Endothelial cell of umbilical vein (primary cell): ENCODE data around the gene ENDOD1. TPM values are rescaled to one million over a fixed set of nuclear protein-coding genes. Genes with fewer than 3 reads are reported as not detected.

Source experiments
- BruUV-seq: library from RNA; stranded (reverse); fragments of 400-500 nt; replicated peaks from 2 replicates; lab custom pipeline; 2021; lab: Mats Ljungman, UMichigan
- CTCF ChIA-PET: fragments of 300-600, 350-600 bp; sonication (Branson Sonifier 250); formaldehyde crosslinking; loops from one replicate; lab custom pipeline; 2021; ENCODE audit warnings: antibody characterized with exemption, inconsistent platforms; lab: Charles Lee
- POLR2A ChIA-PET: fragments of 300-600, 350-600 bp; sonication (Branson Sonifier 250); formaldehyde crosslinking; loops from one replicate; lab custom pipeline; 2021; ENCODE audit warnings: antibody characterized with exemption, inconsistent platforms; lab: Charles Lee
- DNase-seq: peaks from one replicate; pipeline ENCODE4 v3.0.0-alpha.2; 2011; ENCODE audit warnings: low read depth, low spot score
- FAIRE-seq: peaks from 2 replicates; lab custom pipeline; 2011; peaks lifted over from hg19 to GRCh38; lab: Jason Lieb, UNC
- H2AFZ ChIP-seq: 2 replicates; pipeline ENCODE4 v1.6.0; 2012; ENCODE audit warnings: low read depth, low read length, control low read depth, inconsistent platforms
- H3K27ac ChIP-seq: 2 replicates; pipeline ENCODE4 v1.5.1; 2011; ENCODE audit warnings: low read depth, mild to moderate bottlenecking, control low read depth, low read length, moderate library complexity; ENCODE audit not compliant: insufficient read depth
- H3K27me3 ChIP-seq, 2 experiments: 2 replicates each; pipeline versions ENCODE4 v1.6.0 to v1.6.1; 2011; ENCODE audit warnings: low read length in 2 of 2, mixed read lengths in 1 of 2; ENCODE audit not compliant: control insufficient read depth in 2 of 2, insufficient read depth in 2 of 2
- H3K36me3 ChIP-seq, 2 experiments: 2 replicates in 1 of 2; 3 replicates in 1 of 2; pipeline ENCODE4 v1.5.1; 2011; ENCODE audit warnings: low read length in 2 of 2, mild to moderate bottlenecking in 1 of 2, moderate library complexity in 1 of 2; ENCODE audit not compliant: control insufficient read depth in 2 of 2, insufficient read depth in 2 of 2; ENCODE audit errors: extremely low read depth in 1 of 2
- H3K4me1 ChIP-seq: 3 replicates; pipeline ENCODE4 v1.5.1; 2011; ENCODE audit warnings: mild to moderate bottlenecking, low read length; ENCODE audit not compliant: control insufficient read depth, insufficient read depth; ENCODE audit errors: extremely low read depth
- H3K4me2 ChIP-seq: 2 replicates; pipeline ENCODE4 v1.6.1; 2011; ENCODE audit warnings: low read length, control low read depth, mixed read lengths; ENCODE audit not compliant: insufficient read depth
- H3K4me3 ChIP-seq, 3 experiments: fragments of 200-600 bp in 1 of 3; sonication (generic), shearing (Covaris generic) in 1 of 3; replicated peaks in 1 of 3; 2 replicates each; pipeline ENCODE4 v1.5.1; 2011 to 2016; ENCODE audit warnings: control low read depth in 3 of 3, low read length in 3 of 3, mild to moderate bottlenecking in 2 of 3, inconsistent platforms in 1 of 3, low read depth in 1 of 3, moderate library complexity in 1 of 3; ENCODE audit not compliant: insufficient read depth in 1 of 3
- H3K79me2 ChIP-seq: 2 replicates; pipeline ENCODE4 v1.6.0; 2012; ENCODE audit warnings: low read length, inconsistent platforms; ENCODE audit not compliant: control insufficient read depth, insufficient read depth
- H3K9ac ChIP-seq: replicated peaks from 2 replicates; pipeline ENCODE3; 2011; ENCODE audit warnings: low read length, control low read depth; ENCODE audit not compliant: insufficient read depth; ENCODE audit errors: extremely low read depth
- H3K9me1 ChIP-seq: replicated peaks from 3 replicates; pipeline ENCODE4 v1.6.0; 2011; ENCODE audit warnings: mild to moderate bottlenecking, low read length; ENCODE audit not compliant: control insufficient read depth, insufficient read depth; ENCODE audit errors: extremely low read depth
- H3K9me3 ChIP-seq: replicated peaks from 2 replicates; pipeline ENCODE4 v1.5.1; 2012; ENCODE audit warnings: low read length, inconsistent platforms; ENCODE audit not compliant: control insufficient read depth, insufficient read depth
- H4K20me1 ChIP-seq: replicated peaks from 2 replicates; pipeline ENCODE3; 2011; ENCODE audit warnings: mild to moderate bottlenecking, low read length; ENCODE audit not compliant: control insufficient read depth, insufficient read depth; ENCODE audit errors: extremely low read depth
- EZH2 ChIP-seq: IDR thresholded peaks from 2 replicates; pipeline ENCODE4 v1.6.1; 2012; ENCODE audit warnings: borderline replicate concordance, low read depth, mild to moderate bottlenecking, moderate library complexity, low read length, inconsistent platforms; ENCODE audit not compliant: severe bottlenecking
- FOS ChIP-seq: IDR thresholded peaks from 2 replicates; pipeline ENCODE4 v1.6.1; 2011; ENCODE audit warnings: mild to moderate bottlenecking, low read length, moderate library complexity, borderline replicate concordance; ENCODE audit not compliant: insufficient read depth
- GATA2 ChIP-seq: IDR thresholded peaks from 2 replicates; pipeline ENCODE4 v1.7.0; 2011; ENCODE audit warnings: low read depth, mild to moderate bottlenecking, moderate library complexity, mixed read lengths, low read length; ENCODE audit not compliant: insufficient read length, insufficient read depth
- JUN ChIP-seq: IDR thresholded peaks from 2 replicates; pipeline ENCODE4 v1.6.1; 2011; ENCODE audit warnings: borderline replicate concordance, low read depth; ENCODE audit not compliant: insufficient read length, insufficient read depth
- MYC ChIP-seq: IDR thresholded peaks from one replicate; pipeline ENCODE4 v1.6.1; 2011; ENCODE audit warnings: mild to moderate bottlenecking, low read depth, low read length
- POLR2A ChIP-seq: IDR thresholded peaks from 2 replicates; pipeline ENCODE4 v1.6.1; 2012; ENCODE audit warnings: low read depth, mild to moderate bottlenecking, control low read depth, low read length
- POLR2AphosphoS5 ChIP-seq: IDR thresholded peaks from 2 replicates; pipeline ENCODE4 v1.6.1; 2012; ENCODE audit warnings: low read depth, mild to moderate bottlenecking, control low read depth, low read length, moderate library complexity; ENCODE audit not compliant: insufficient read depth
- dilution Hi-C: fragments of 300-500 bp; cut with MboI; formaldehyde crosslinking; loops from one replicate; pipeline ENCODE4 v1.15.0; 2019; ENCODE audit warnings: low sequenced_read_pairs; ENCODE audit not compliant: extremely low pct_ligation_motif_present
- intact Hi-C: fragments of 100-400 bp; cut with micrococcal nuclease; formaldehyde crosslinking; loops from one replicate; pipeline ENCODE4 v1.10.0; 2022
- polyA plus RNA-seq, 4 experiments: library from polyadenylated mRNA; depleted of rRNA in 3 of 4; stranded (reverse) in 3 of 4; unstranded in 1 of 4; fragments of >200 nt; gene quantifications; 2 replicates each; pipeline versions ENCODE4 v1.2.1 to v1.2.3, GENCODE V29; 2011 to 2012; ENCODE audit warnings: missing spikeins in 1 of 4
- total RNA-seq: library from RNA; stranded (reverse); gene quantifications from 2 replicates; pipeline ENCODE4 v1.2.3, GENCODE V29; 2021
- TF ChIP-seq, protein P1 (sequence below): IDR thresholded peaks from 2 replicates; pipeline ENCODE4 v1.6.1; 2011; ENCODE audit not compliant: insufficient read depth, insufficient read length
- TF ChIP-seq, protein P2 (sequence below), 2 donors: IDR thresholded peaks; 1 replicate in 1 of 2; 2 replicates in 1 of 2; pipeline ENCODE4 v1.5.1; 2011; ENCODE audit warnings: low read length in 2 of 2, mild to moderate bottlenecking in 2 of 2, moderate library complexity in 2 of 2, control low read depth in 1 of 2, inconsistent platforms in 1 of 2, low read depth in 1 of 2; ENCODE audit not compliant: insufficient read depth in 1 of 2; ENCODE audit errors: extremely low read depth in 1 of 2

Gene ENDOD1
- total and polyA plus RNA-seq, 2 donors (not counting 3 experiments of a cell fraction or from before 2014, with no cell fraction given) = 10.5 to 20.5 TPM

DNA sequence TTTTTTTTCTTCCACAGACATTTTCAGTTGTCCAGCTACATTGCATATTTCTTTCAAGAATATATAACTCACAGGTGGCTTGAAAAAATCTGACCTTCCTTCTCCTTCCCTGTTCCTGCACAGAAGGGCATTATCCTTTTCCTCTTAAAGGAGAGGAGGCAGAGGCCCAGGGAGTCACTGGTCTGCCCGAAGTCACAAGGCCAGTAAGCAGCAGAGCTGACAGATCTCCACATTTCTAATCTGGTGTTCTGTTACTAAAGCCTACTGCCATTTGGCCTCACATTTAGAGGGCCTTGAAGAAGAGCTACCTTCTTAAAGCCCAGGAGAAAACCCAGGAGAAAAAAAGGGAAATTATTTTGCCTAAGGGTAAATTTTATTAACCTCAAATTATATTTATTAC, 12.3 kb downstream of the ENDOD1 start:
- Histone ChIP-seq H3K9ac (no peak overlapping the region), H3K4me3 (no peak overlapping the region), H3K27me3 (no peaks in the 10 kb centered on the region), H3K4me1 (no peaks in the 10 kb centered on the region), H3K9me3 (no peaks in the 10 kb centered on the region), H3K27ac (no peak overlapping the region), H4K20me1 (no peaks in the 10 kb centered on the region), H3K4me2 (no peak overlapping the region), H2AFZ (no peak overlapping the region), H3K36me3 (no peaks in the 10 kb centered on the region), H3K79me2 (no peaks in the 10 kb centered on the region), H3K9me1 (no peaks in the 10 kb centered on the region)
- dilution Hi-C loops = no loop called here
- TF ChIP-seq, protein P1, sequence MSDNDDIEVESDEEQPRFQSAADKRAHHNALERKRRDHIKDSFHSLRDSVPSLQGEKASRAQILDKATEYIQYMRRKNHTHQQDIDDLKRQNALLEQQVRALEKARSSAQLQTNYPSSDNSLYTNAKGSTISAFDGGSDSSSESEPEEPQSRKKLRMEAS = no peak
- TF ChIP-seq, protein P2, sequence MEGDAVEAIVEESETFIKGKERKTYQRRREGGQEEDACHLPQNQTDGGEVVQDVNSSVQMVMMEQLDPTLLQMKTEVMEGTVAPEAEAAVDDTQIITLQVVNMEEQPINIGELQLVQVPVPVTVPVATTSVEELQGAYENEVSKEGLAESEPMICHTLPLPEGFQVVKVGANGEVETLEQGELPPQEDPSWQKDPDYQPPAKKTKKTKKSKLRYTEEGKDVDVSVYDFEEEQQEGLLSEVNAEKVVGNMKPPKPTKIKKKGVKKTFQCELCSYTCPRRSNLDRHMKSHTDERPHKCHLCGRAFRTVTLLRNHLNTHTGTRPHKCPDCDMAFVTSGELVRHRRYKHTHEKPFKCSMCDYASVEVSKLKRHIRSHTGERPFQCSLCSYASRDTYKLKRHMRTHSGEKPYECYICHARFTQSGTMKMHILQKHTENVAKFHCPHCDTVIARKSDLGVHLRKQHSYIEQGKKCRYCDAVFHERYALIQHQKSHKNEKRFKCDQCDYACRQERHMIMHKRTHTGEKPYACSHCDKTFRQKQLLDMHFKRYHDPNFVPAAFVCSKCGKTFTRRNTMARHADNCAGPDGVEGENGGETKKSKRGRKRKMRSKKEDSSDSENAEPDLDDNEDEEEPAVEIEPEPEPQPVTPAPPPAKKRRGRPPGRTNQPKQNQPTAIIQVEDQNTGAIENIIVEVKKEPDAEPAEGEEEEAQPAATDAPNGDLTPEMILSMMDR (IDR thresholded peaks at IDR 0.05; ENCODE audit: extremely low read depth in 1 of 2, insufficient read depth in 1 of 2, low read depth in 1 of 2, low read length in 2 of 2) = no peak
- no peak for DNase-seq
- ChIA-PET POLR2A (no interaction called here), CTCF (interaction anchor here (2.2 to 2.7 kb wide), 2 partner anchors 9 to 11 kb away, joined by 8 to 11 read pairs; partner anchors contain the start of gene ENDOD1)
- intact Hi-C loops = no loop called here
- no TSS peak for BruUV-seq
- FAIRE-seq = no peak

GRCh38 chr11:95102733-95103132, 13.1 kb downstream of the ENDOD1 start:
- no peaks in the 10 kb centered on the region for H4K20me1 ChIP-seq
- H3K36me3 ChIP-seq = no peaks in the 10 kb centered on the region
- CTCF ChIA-PET = interaction anchor here (2.2 to 2.7 kb wide), 2 partner anchors 9 to 12 kb away, joined by 8 to 11 read pairs; partner anchors contain the start of gene ENDOD1
- H3K9ac ChIP-seq = no peak overlapping the region
- no TSS peak for BruUV-seq
- no peak for DNase-seq
- no peak overlapping the region for H3K4me2 ChIP-seq
- no peak overlapping the region for H3K27ac ChIP-seq
- no peaks in the 10 kb centered on the region for H3K79me2 ChIP-seq
- intact Hi-C loops (no loop called here), dilution Hi-C loops (no loop called here)
- no peaks in the 10 kb centered on the region for H3K27me3 ChIP-seq
- H3K9me1 ChIP-seq = no peaks in the 10 kb centered on the region
- peaks cover 5% of the 10 kb centered on the region for H3K4me1 ChIP-seq
- FAIRE-seq = no peak
- no peak overlapping the region for H2AFZ ChIP-seq
- no peak for TF ChIP-seq POLR2A
- no peak for TF ChIP-seq JUN
- TF ChIP-seq, protein P2 (IDR thresholded peaks at IDR 0.05; ENCODE audit: extremely low read depth in 1 of 2, insufficient read depth in 1 of 2, low read depth in 1 of 2, low read length in 2 of 2) = no peak
- no peak for TF ChIP-seq MYC
- no peak for TF ChIP-seq POLR2AphosphoS5
- TF ChIP-seq FOS = no peak
- no peak for TF ChIP-seq GATA2
- TF ChIP-seq EZH2 = no peak
- TF ChIP-seq, protein P1 = no peak
- H3K4me3 ChIP-seq = no peak overlapping the region
- no peaks in the 10 kb centered on the region for H3K9me3 ChIP-seq
- POLR2A ChIA-PET = no interaction called here
